K562 (cell line): Measurements from ENCODE around the gene TNFRSF19.

Experiments
- BRD4 ChIP-seq: fragments of 200-600 bp; sonication (generic); IDR thresholded peaks from 2 replicates; pipeline ENCODE4 v1.6.1; 2017; ENCODE audit warnings: inconsistent platforms
- CHD2 ChIP-seq: IDR thresholded peaks from 2 replicates; pipeline ENCODE4 v1.6.1; 2011; ENCODE audit warnings: low read depth, low read length
- CREB3L1 ChIP-seq: fragments of 450-650 bp; IDR thresholded peaks from 2 replicates; pipeline ENCODE4 v1.6.1; 2014; ENCODE audit warnings: low read depth, mild to moderate bottlenecking, moderate library complexity, borderline replicate concordance
- CTCF ChIP-seq, 3 experiments: IDR thresholded peaks in 2 of 3; conservative IDR thresholded peaks in 1 of 3; 2 replicates each; pipeline ENCODE4 v1.5.1; 2011 to 2012; ENCODE audit warnings: low read length in 3 of 3, mild to moderate bottlenecking in 3 of 3, control low read depth in 2 of 3, improper control_type of control experiment in 1 of 3, inconsistent platforms in 1 of 3, low read depth in 1 of 3, mixed read lengths in 1 of 3, moderate library complexity in 1 of 3; ENCODE audit not compliant: insufficient read depth in 2 of 3
- EHMT2 ChIP-seq: fragments of 450-650 bp; IDR thresholded peaks from 2 replicates; pipeline ENCODE4 v1.6.1; 2018; ENCODE audit warnings: antibody characterized with exemption
- HDAC1 ChIP-seq, 2 experiments: fragments of 450-650 bp; IDR thresholded peaks; 2 replicates each; pipeline ENCODE4 v1.6.1; 2016 to 2017; ENCODE audit warnings: inconsistent platforms in 1 of 2, mild to moderate bottlenecking in 1 of 2, moderate library complexity in 1 of 2
- IRF2 ChIP-seq: sonication (generic); formaldehyde crosslinking; IDR thresholded peaks from 2 replicates; pipeline ENCODE4 v1.8.1; 2022; ENCODE audit warnings: mild to moderate bottlenecking, missing genetic modification reagents
- MLX ChIP-seq, 2 experiments: fragments of 450-650 bp in 1 of 2; sonication (generic) in 1 of 2; formaldehyde crosslinking; conservative IDR thresholded peaks; 2 replicates each; pipeline versions ENCODE4 v1.4.0 to v1.8.1; 2020 to 2022; ENCODE audit warnings: mild to moderate bottlenecking in 1 of 2, missing genetic modification reagents in 1 of 2
- POLR2A ChIP-seq: fragments of 450-650 bp; conservative IDR thresholded peaks from 2 replicates; pipeline ENCODE4 v1.6.1; 2016
- POLR2H ChIP-seq: IDR thresholded peaks from 2 replicates; pipeline ENCODE4 v1.6.1; 2016; ENCODE audit warnings: missing genetic modification characterization, low read depth, mild to moderate bottlenecking, control low read depth, missing compliant biosample characterization, moderate library complexity
- RFX1 ChIP-seq: fragments of 450-650 bp; IDR thresholded peaks from 2 replicates; pipeline ENCODE4 v1.6.1; 2016; ENCODE audit warnings: mild to moderate bottlenecking, moderate library complexity
- SP2 ChIP-seq: IDR thresholded peaks from 2 replicates; pipeline ENCODE4 v1.6.1; 2011; ENCODE audit warnings: mild to moderate bottlenecking, low read depth, low read length, moderate library complexity; ENCODE audit not compliant: poor library complexity, severe bottlenecking; ENCODE audit errors: extremely low read depth
- YY1 ChIP-seq, 3 experiments: IDR thresholded peaks; 2 replicates each; pipeline ENCODE4 v1.6.1; 2011; ENCODE audit warnings: low read length in 2 of 3, mild to moderate bottlenecking in 2 of 3, moderate library complexity in 2 of 3, borderline replicate concordance in 1 of 3, control low read depth in 1 of 3, low read depth in 1 of 3; ENCODE audit not compliant: insufficient read depth in 3 of 3, insufficient replicate concordance in 2 of 3, control insufficient read depth in 1 of 3, insufficient read length in 1 of 3; ENCODE audit errors: extremely low read depth in 1 of 3

- TF ChIP-seq BRD4 = no peak
- TF ChIP-seq SP2 = no peak
- TF ChIP-seq MLX (CRISPR knock-in tag; conservative IDR thresholded peaks at IDR 0.05) = no peak
- no peak for TF ChIP-seq CREB3L1
- TF ChIP-seq EHMT2 = no peak
- TF ChIP-seq HDAC1 (IDR thresholded peaks at IDR 0.05) = no peak
- no peak for TF ChIP-seq CTCF (IDR thresholded peaks at IDR 0.05 in 2 of 3, conservative IDR thresholded peaks at IDR 0.05 in 1 of 3; ENCODE audit: insufficient read depth in 2 of 3, low read depth in 1 of 3, low read length in 3 of 3)
- TF ChIP-seq YY1 (IDR thresholded peaks at IDR 0.05; ENCODE audit: borderline replicate concordance in 1 of 3, control insufficient read depth in 1 of 3, extremely low read depth in 1 of 3, insufficient read depth in 3 of 3, insufficient read length in 1 of 3, insufficient replicate concordance in 2 of 3, low read depth in 1 of 3, low read length in 2 of 3) = no peak
- TF ChIP-seq POLR2A = no peak
- no peak for TF ChIP-seq CHD2
- no peak for TF ChIP-seq RFX1
- no peak for TF ChIP-seq IRF2 (CRISPR knock-in tag)
- TF ChIP-seq POLR2H (tag) = no peak
These were observed 115.2 kb downstream of the TNFRSF19 start for GRCh38 chr13:23685416-23685815.
